GM23248 (cell line): ENCODE results near the gene ADK. TPM values are rescaled to one million over a fixed set of nuclear protein-coding genes. Genes with fewer than 3 reads are reported as not detected.

Source experiments
- DNase-seq: peaks from one replicate; pipeline ENCODE4 v3.0.0-alpha.2; 2015
- H2AFZ ChIP-seq: fragments of 200-600 bp; sonication (generic); 2 replicates; pipeline ENCODE4 v1.6.1; 2016; ENCODE audit warnings: antibody characterized with exemption
- H3F3A ChIP-seq: fragments of 200-600 bp; sonication (generic); 2 replicates; pipeline ENCODE4 v1.6.1; 2016; ENCODE audit warnings: mild to moderate bottlenecking, antibody characterized with exemption, mixed run types; ENCODE audit not compliant: insufficient read depth
- H3K27ac ChIP-seq: fragments of 200-600 bp; sonication (generic); 2 replicates; pipeline ENCODE4 v1.5.1; 2016; ENCODE audit warnings: mild to moderate bottlenecking
- H3K27me3 ChIP-seq: fragments of 200-600 bp; sonication (generic); replicated peaks from 2 replicates; pipeline ENCODE4 v1.6.1; 2016; ENCODE audit warnings: mild to moderate bottlenecking; ENCODE audit not compliant: insufficient read depth
- H3K36me3 ChIP-seq: fragments of 200-600 bp; sonication (generic); 2 replicates; pipeline ENCODE4 v1.6.1; 2016; ENCODE audit warnings: low read depth, mild to moderate bottlenecking
- H3K4me1 ChIP-seq: fragments of 200-600 bp; sonication (generic); 2 replicates; pipeline ENCODE4 v1.6.1; 2016; ENCODE audit warnings: mild to moderate bottlenecking; ENCODE audit not compliant: insufficient read depth
- H3K4me2 ChIP-seq: fragments of 200-600 bp; sonication (generic); one replicate; pipeline ENCODE4 v1.6.1; 2016; ENCODE audit warnings: mild to moderate bottlenecking; ENCODE audit not compliant: unreplicated experiment
- H3K4me3 ChIP-seq: fragments of 200-600 bp; sonication (generic); 2 replicates; pipeline ENCODE4 v1.5.1; 2016; ENCODE audit warnings: mild to moderate bottlenecking
- H3K79me2 ChIP-seq: fragments of 200-600 bp; sonication (generic); 2 replicates; pipeline ENCODE4 v1.6.1; 2016; ENCODE audit warnings: mild to moderate bottlenecking; ENCODE audit not compliant: insufficient read depth
- H3K9ac ChIP-seq: fragments of 200-600 bp; sonication (generic); 2 replicates; pipeline ENCODE4 v1.6.1; 2016; ENCODE audit warnings: mild to moderate bottlenecking
- H3K9me2 ChIP-seq: fragments of 200-600 bp; sonication (generic); 2 replicates; pipeline ENCODE4 v1.6.1; 2016; ENCODE audit warnings: mixed run types, mild to moderate bottlenecking, moderate library complexity; ENCODE audit not compliant: insufficient read depth
- H3K9me3 ChIP-seq: fragments of 200-600 bp; sonication (generic); one replicate; pipeline ENCODE4 v1.6.1; 2017; ENCODE audit warnings: low read depth
- H4K20me1 ChIP-seq: fragments of 200-600 bp; sonication (generic); 2 replicates; pipeline ENCODE4 v1.6.0; 2016; ENCODE audit not compliant: insufficient read depth
- EZH2 ChIP-seq: fragments of 200-600 bp; sonication (generic); IDR thresholded peaks from 2 replicates; pipeline ENCODE4 v1.6.1; 2018; ENCODE audit warnings: antibody characterized with exemption, mild to moderate bottlenecking; ENCODE audit not compliant: insufficient read depth, poor library complexity, severe bottlenecking
- EZH2phosphoT487 ChIP-seq: fragments of 200-600 bp; sonication (generic); IDR thresholded peaks from 2 replicates; pipeline ENCODE4 v1.6.1; 2018; ENCODE audit warnings: antibody characterized with exemption, moderate library complexity, mild to moderate bottlenecking, low read depth; ENCODE audit not compliant: insufficient read depth
- WGBS, 2 experiments: methylation state at CpG; one replicate each; pipeline ENCODE4 v1.1.6; 2015 to 2017; ENCODE audit warnings: low lambda C conversion rate in 2 of 2, low coverage in 1 of 2; ENCODE audit errors: missing lambda C conversion rate in 2 of 2; 5-methylcytosine and 5-hydroxymethylcytosine counted together
- in situ Hi-C: fragments of 300-500 bp; cut with MboI; formaldehyde crosslinking; loops from 2 replicates; pipeline ENCODE4 v1.15.0; 2020
- polyA plus RNA-seq: library from polyadenylated mRNA; unstranded; fragments of >200 nt; fragmentation: Nextera tagmentation; extraction: Ambion mirVana; gene quantifications from 2 replicates; pipeline ENCODE4 v1.2.1, GENCODE V29; 2016
- total RNA-seq: library from RNA; depleted of rRNA; stranded (reverse); fragments of >200 nt; shearing (Covaris generic); gene quantifications from 2 replicates; pipeline ENCODE4 v1.2.3, GENCODE V29; 2014

The ADK gene
- total and polyA plus RNA-seq, 2 experiments from 2014 or later: 43.7 to 75.1 TPM

DNA sequence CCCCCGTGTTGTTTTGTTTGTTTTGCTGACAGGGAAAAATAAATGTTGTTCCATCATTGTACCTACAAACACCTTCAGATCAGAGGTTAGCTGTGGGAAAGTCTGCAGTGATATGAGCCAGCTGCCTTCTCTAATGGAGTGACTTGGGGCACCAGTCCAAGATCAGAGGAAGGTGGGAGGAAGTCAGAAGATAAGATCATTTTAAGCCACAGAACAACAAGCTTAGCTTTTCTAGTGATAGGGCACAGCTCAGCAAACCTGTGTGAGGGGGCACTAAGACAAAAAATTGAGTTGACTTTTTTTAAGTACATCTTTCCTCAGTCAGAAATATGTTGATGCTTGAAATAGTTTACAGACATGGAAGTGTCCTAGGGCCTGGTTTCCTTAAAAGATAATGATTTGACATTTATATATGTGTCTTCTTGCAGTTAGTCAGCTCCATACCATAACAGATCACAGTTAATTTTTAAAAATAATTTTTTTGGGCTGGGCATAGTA, 435.1 kb downstream of the ADK start:
- in situ Hi-C loops: no loop called here
- H3K4me1 ChIP-seq: peaks cover 27% of the 10 kb centered on the region
- TF ChIP-seq EZH2phosphoT487: no peak
- no peak for TF ChIP-seq EZH2
- DNase-seq: peak; percentile 24
- H3K27ac ChIP-seq: no peak overlapping the region
- peak overlapping the region; percentile 30 for H3K9ac ChIP-seq
- peak overlapping the region; percentile 47 for H3K4me3 ChIP-seq
- 4 to 20% methylated on average over 1 of the region's 1 CpG for WGBS, 2 experiments
- no peaks in the 10 kb centered on the region for H3K27me3 ChIP-seq
- H3K4me2 ChIP-seq: peak overlapping the region; percentile 60
- H3K79me2 ChIP-seq: no peaks in the 10 kb centered on the region
- H2AFZ ChIP-seq: peak overlapping the region; percentile 72
- peaks cover 11% of the 10 kb centered on the region for H3F3A ChIP-seq
- no peaks in the 10 kb centered on the region for H3K36me3 ChIP-seq
- no peaks in the 10 kb centered on the region for H4K20me1 ChIP-seq
- H3K9me2 ChIP-seq: no peaks in the 10 kb centered on the region
- no peaks in the 10 kb centered on the region for H3K9me3 ChIP-seq

DNA sequence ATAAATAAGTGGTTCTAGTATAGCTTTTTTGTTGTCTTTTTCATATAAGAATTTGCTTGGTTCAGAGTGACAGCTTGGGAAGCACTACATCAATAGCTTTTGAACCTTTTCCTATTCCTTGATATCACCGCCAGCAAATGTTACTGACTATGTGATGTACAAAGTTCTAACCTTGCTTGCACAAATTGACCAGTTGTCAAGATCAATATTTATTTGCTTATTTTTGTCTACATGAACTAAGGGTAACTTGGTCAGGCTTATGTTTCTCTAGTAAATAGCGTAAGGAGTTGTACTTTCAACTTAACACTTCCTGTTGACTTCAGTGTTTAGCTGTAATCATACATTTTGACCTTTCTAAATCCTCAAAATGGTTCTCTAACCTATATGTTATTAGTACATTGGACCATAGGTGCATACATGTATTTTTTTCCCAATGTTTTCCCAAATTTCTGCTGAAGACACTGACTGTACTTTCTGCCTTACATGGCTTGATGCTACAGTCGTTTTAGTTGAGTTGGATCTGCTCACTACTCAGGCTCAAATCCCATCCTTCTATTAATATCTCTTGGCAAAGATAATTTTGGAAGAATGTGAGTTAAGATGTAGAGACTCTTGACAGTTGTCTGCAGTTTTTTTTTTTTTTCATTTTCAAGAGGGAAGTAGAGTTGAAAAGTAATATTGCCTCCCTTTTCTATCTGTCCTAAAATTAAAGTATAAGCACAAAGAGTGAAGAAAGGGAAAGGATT, 436.3 kb downstream of the ADK start:
- in situ Hi-C loops: no loop called here

DNA sequence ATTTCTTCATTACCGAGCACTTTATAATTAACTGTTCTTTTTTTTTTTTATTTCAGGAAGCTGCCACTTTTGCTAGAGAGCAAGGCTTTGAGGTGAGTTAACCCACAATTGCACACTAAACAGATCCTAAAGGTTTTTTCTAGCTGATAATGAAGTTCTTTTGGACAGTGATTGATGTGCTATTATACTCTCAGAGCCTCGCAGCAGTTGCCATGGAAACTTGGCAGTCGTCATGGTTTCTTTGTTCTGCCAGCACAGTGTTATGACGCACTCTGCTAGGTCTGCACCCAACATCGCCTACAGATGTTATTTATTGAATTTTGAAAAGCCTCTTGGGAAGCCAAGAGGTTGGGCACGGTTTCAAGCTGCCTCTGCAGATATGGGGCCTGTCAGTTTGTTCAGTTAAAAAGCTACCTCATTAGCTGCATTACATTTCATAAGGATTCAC, 438.2 kb downstream of the ADK start:
- Histone ChIP-seq H3K4me2 (peak overlapping the region; percentile 59), H3K4me1 (peaks cover 39% of the 10 kb centered on the region), H3K79me2 (no peaks in the 10 kb centered on the region), H3K4me3 (no peak overlapping the region), H3K36me3 (no peaks in the 10 kb centered on the region), H3K9me2 (no peaks in the 10 kb centered on the region), H3K9me3 (no peaks in the 10 kb centered on the region), H3K9ac (peak overlapping the region; percentile 31), H3K27me3 (no peaks in the 10 kb centered on the region), H4K20me1 (no peaks in the 10 kb centered on the region), H3F3A (peaks cover 15% of the 10 kb centered on the region), H2AFZ (no peak overlapping the region), H3K27ac (peak overlapping the region; percentile 63)
- WGBS, 2 experiments: 4 to 7% methylated on average over 6 of the region's 6 CpGs
- in situ Hi-C loops: no loop called here
- TF ChIP-seq EZH2: no peak
- TF ChIP-seq EZH2phosphoT487: no peak
- DNase-seq: peak; percentile 97

More for the DNA sequence above, 436.3 kb downstream of the ADK start:
- H3K9me3 ChIP-seq: no peaks in the 10 kb centered on the region
- no peaks in the 10 kb centered on the region for H3K79me2 ChIP-seq
- H3F3A ChIP-seq: peaks cover 11% of the 10 kb centered on the region
- no peak overlapping the region for H2AFZ ChIP-seq
- 70 to 75% methylated on average over 3 of the region's 3 CpGs for WGBS, 2 experiments
- H3K4me1 ChIP-seq: peaks cover 27% of the 10 kb centered on the region
- H3K4me2 ChIP-seq: no peak overlapping the region
- no peak for DNase-seq
- no peak overlapping the region for H3K4me3 ChIP-seq
- no peak overlapping the region for H3K9ac ChIP-seq
- H4K20me1 ChIP-seq: no peaks in the 10 kb centered on the region
- TF ChIP-seq EZH2phosphoT487 (no peak), EZH2 (no peak)
- no peaks in the 10 kb centered on the region for H3K9me2 ChIP-seq
- no peaks in the 10 kb centered on the region for H3K27me3 ChIP-seq
- H3K27ac ChIP-seq: no peak overlapping the region
- no peaks in the 10 kb centered on the region for H3K36me3 ChIP-seq

DNA sequence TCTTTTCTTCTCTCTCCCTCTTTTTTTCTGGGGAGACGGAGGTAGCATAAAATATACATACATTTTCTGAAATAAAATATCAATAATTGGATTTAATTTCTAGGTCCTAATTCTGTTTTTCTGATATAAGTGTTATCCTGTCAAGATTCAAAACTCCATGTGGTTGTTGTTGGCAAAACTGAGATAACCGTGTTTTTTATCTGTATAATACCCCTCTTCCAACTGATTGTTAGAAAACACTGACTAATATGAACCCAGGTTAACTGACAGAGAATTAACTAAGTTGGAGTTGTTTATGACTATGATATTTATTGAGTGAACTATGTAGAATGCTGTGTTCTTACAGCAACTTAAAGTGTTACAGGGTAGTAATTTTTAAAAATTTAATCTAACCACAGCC, 438.8 kb downstream of the ADK start:
- H3K27ac ChIP-seq: peak overlapping the region; percentile 41
- 48 to 50% methylated on average over 2 of the region's 2 CpGs for WGBS, 2 experiments

More for the DNA sequence above, 438.8 kb downstream of the ADK start:
- H3F3A ChIP-seq: peaks cover 15% of the 10 kb centered on the region
- no peaks in the 10 kb centered on the region for H3K27me3 ChIP-seq
- H3K9me3 ChIP-seq: no peaks in the 10 kb centered on the region
- H4K20me1 ChIP-seq: no peaks in the 10 kb centered on the region
- H3K9ac ChIP-seq: peak overlapping the region; percentile 31; the same call in 1 of the 2 replicates
- H3K36me3 ChIP-seq: no peaks in the 10 kb centered on the region
- in situ Hi-C loops: no loop called here
- H2AFZ ChIP-seq: no peak overlapping the region
- no peaks in the 10 kb centered on the region for H3K79me2 ChIP-seq
- H3K4me1 ChIP-seq: peaks cover 39% of the 10 kb centered on the region
- TF ChIP-seq EZH2: no peak
- TF ChIP-seq EZH2phosphoT487: no peak
- H3K4me2 ChIP-seq: peak overlapping the region; percentile 59
- DNase-seq: no peak
- no peaks in the 10 kb centered on the region for H3K9me2 ChIP-seq
- no peak overlapping the region for H3K4me3 ChIP-seq
